GM21367 (cell line): ENCODE data around the gene CIAPIN1.

ENCODE experiments used
- ATAC-seq: cut with Tn5 transposase; IDR thresholded peaks from one replicate; pipeline ENCODE4 v1.9.1; 2021; ENCODE audit not compliant: unreplicated experiment

CIAPIN1 gene

GRCh38 chr16:57384248-57385070, 62.7 kb downstream of the CIAPIN1 start:
- no peak for ATAC-seq

GRCh38 chr16:57383276-57384247, 63.6 kb downstream of the CIAPIN1 start:
- ATAC-seq = no peak

- no peak for ATAC-seq
Measured at GRCh38 chr16:57382535-57383275, 64.5 kb downstream of the CIAPIN1 start.

- ATAC-seq = no peak
Measured at GRCh38 chr16:57381791-57382534, 65.2 kb downstream of the CIAPIN1 start.

- no peak for ATAC-seq
Measured at GRCh38 chr16:57380671-57381462, 66.3 kb downstream of the CIAPIN1 start.

- no peak for ATAC-seq
Measured at GRCh38 chr16:57379579-57379978, 67.6 kb downstream of the CIAPIN1 start.
